Cortex of kidney (tissue), 1 donor: Measurements from ENCODE around the gene VWF.

ENCODE experiments used
- DNase-seq: peaks from one replicate; lab custom pipeline; 2025; lab: John Stamatoyannopoulos, UW

Gene VWF

DNA sequence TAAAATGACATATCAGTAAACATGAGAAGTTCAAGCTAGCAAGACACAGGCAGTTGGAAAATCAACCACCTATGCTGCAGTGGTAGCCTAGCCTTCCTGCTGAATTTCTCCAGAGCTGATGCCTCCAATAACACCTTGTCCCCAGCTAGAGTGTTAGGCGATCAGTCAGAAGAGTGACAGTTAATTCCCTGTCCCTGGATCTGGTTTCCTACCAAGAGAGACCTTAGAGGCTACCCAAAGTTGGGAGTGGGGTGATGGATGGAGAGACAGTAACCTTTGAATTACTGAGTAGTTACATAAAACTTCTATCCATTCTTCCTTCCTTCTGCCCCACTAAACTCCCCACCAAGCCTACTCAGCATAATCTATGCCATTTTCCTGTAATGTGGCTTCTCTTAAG lies 177.5 kb downstream of the VWF start:
- no peak for DNase-seq

DNA sequence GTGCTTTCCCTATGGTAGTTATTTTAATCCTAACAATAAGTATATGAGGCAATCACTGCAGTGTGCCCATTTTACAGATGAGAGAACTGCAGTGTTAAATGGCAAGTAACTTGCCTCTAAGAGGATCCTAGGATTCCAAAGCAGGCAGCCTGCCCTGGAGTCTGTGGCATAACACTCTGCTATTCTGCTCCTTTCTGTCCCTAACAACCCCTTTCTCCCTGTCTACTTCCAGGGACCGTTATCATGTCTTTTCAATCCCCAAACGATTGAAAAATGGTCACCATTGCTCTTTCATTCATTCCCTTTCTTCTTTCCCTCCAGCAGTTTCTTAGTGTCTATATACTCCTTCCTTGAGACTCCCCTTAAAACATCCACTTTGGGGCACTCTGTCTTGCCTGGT lies 178.1 kb downstream of the VWF start:
- DNase-seq: no peak

- DNase-seq: no peak
Measured at GRCh38 chr12:5945071-5946008, 179.1 kb downstream of the VWF start, which contains the start of gene ANO2. Gene ANO2 (minus strand): TSS chr12:5945259. CDS start chr12:5945217, 42 bp downstream.

GRCh38 chr12:5944688-5945070 lies 179.8 kb downstream of the VWF start:
- DNase-seq: no peak

- no peak for DNase-seq
Measured at GRCh38 chr12:5944053-5944452, 180.4 kb downstream of the VWF start.

DNA sequence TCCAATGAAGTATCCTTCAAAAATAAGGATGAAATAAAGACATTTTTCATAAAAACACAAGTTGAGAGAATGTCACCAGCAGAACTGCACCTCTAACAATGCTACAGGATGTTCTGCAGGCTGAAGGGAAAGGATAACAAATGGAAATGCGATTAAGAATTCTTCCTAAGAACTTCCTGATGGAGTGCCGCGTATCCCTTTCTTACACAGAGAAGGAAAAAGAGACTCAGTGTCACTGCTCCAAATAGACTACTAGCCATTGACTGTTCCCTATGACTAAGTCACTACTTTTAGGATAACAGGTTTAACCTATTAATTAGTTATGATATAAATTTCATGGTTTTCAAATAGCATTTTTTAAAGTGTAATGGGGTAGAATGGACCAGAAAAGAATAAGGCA lies 182.6 kb downstream of the VWF start:
- DNase-seq: no peak

DNA sequence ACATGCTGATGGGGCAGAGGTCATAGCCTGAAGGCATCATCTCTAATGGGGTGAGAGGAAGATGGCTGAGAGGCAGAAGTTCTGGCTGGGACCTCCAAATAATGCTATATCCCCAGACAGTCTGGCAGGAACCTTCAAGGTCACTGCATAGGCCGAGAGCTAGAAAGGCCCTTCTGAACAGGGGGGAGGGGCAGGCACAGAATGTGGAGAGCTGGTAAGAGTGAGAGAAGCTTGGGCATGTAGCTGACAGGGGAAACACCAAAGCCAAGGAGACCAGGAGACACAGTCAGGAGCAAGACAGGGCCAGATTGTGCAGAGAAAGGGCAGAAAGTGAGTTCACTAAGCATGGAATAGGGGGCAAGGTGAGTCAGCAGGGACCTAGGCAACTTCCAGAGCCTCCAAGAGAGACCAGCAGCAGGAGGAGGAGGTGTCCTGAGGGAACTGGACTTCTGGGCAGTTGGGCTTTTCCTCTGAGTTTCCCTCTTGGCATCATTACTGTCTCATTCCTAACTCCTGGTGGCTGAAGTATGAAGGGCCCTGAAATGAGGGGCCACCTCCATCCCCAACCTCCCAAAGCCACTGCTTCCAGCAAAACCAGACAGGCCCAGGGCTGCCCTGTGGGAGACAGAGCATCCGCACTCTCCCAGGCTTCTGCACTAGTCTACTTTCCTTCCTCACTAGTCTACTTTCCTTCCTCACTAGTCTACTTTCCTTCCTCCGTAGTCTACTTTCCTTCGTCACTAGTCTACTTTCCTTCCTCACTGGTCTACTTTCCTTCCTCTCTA lies 196.5 kb downstream of the VWF start:
- no peak for DNase-seq

GRCh38 chr12:5925646-5926045 lies 198.8 kb downstream of the VWF start:
- no peak for DNase-seq

DNA sequence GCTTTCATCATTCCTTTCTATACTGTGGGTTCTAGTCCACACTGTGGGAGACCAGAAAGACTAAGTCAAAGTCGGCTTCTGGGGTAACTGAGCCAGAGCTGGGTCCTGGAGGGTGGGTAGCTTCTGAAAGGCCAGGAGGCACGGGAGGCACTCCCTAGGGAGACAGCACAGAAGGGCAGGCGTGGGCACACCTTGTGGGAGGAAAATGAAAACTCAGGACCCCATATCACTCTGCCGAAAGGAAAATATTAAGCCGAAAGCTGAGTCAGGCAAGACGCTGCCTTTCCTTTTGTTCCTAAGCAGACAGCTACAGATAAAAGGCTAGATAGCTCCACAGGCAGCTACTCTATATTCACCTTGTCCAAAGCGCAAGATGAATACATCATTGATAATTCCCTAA lies 200.1 kb downstream of the VWF start:
- DNase-seq: no peak

DNA sequence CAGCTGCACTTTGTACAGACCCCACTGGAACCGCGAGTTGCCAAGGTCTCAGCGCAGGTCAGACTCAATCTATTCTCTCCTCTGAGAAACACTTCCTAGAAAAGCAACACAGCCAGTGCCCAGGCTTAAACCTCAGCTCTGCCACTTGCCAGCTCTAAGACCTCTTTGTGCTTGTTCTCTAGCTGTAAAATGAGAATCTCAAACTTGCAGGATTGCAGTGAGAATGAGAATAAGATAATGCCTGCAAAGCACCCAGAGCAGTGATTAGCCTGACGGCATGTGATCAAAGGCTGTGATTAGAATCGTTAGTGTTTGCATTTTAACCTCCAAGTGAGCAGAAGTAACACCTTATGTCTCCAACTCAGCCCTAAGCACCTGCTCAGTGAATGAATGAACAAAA lies 200.7 kb downstream of the VWF start:
- DNase-seq: no peak

- DNase-seq: no peak
Measured at GRCh38 chr12:5923043-5923605, 201.3 kb downstream of the VWF start.

DNA sequence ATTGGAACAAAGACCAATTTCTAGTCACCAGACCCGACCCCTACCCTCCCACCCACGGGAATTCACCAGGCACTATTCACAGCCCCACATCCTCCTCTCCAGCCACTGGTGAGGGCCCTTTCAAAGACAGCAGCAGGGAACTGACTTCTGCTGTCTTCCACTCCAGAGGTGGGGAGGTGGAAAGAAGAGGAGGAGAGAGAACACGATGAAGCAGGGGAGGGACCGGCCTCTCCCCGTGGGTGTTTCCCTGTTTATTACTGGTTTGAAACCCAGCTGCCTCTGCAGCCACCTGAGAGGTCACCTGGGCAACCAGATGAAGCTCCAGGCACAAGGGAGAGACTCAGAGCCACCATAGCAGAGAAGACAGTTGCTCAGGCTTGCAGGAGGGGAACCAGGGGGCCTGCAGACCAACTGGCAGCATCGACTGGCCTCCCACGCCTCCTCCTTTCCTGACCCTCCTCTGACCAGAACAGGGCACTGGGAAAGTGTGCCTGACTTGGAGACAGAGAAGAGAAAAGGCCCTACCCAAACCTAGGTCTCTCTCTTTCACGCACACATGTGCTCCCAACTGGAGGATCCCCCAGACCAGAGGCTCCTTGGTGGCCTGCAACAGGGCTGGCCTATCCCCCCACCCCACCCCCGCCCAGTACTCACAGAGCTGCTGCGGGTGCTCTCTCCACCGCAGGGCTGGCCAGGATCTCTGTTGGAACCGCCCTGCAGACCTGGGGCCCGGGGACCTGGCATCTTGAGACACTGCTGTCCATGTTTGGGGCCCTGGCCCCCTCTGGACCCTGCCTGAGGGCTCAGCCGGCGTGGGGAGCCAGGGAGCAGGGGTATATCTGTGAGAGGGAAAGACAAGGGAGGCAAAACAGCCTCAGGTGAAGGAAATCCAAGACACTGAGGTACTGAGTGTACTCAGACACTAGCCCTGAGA lies 202.2 kb downstream of the VWF start:
- DNase-seq: no peak

- DNase-seq: no peak
Measured at GRCh38 chr12:5921027-5921909, 203.2 kb downstream of the VWF start.

DNA sequence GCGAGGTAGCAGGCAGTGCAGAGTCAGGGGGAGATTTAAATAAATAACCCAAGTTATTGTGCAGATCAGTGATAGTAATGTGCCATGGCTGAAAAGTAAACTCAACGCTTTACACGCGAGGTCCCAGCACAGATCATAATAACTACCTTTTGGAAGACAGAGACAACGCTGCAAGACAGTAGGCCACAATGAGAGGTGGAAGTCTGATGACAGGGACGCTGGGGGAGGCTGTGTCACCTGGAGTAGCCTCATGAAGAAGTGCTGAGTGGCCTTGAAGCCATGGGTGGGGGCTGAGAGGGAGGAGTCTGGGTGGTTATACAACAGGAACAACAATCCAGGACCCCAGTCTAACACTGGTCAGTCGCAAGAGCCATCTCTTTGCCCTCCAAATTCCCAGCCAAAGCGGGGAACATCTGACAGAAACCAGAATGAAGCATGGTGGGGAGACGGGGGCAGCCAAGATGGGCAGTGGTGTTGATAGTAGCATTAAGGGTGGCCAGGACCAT lies 207.6 kb downstream of the VWF start:
- DNase-seq: no peak

- no peak for DNase-seq
Measured at GRCh38 chr12:5915511-5915910, 209.0 kb downstream of the VWF start.

DNA sequence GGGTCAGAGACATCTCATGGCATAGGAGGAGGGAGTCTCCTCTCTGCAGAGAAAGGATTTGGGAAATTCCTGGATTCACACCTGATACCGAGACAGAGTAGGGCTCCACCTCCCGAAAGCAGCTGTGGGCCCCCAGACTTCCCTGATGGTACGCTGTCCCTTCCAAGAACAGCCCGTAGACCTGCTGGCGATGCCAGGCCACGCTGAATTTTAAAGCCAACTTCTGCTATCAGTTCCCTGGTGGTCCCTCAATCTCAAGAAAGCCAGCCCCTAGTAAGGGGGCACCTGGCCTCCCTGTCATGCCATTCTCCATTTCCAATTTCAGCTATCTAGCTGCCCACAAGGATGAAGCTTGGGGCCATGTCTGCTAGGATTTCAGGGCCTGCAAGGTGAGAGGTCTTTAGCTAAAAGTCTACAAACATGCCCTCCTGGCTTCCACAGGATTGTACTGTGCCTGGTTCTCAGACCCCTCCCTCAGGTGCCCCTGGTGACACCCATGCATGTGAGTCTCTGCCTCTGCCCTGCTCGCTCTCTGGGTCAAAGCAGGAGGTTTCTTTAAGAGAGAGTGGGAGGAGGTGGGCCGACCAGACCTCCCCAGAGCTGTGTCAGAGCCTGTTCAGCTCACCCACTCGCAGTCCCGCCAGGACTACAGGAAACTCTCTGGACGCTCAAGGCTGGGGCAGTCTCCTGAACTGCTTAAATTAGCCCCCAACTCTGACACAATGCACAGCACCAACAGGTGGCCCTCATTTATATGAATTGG lies 209.9 kb downstream of the VWF start:
- DNase-seq: no peak

GRCh38 chr12:5913387-5913786 lies 211.1 kb downstream of the VWF start:
- no peak for DNase-seq

DNA sequence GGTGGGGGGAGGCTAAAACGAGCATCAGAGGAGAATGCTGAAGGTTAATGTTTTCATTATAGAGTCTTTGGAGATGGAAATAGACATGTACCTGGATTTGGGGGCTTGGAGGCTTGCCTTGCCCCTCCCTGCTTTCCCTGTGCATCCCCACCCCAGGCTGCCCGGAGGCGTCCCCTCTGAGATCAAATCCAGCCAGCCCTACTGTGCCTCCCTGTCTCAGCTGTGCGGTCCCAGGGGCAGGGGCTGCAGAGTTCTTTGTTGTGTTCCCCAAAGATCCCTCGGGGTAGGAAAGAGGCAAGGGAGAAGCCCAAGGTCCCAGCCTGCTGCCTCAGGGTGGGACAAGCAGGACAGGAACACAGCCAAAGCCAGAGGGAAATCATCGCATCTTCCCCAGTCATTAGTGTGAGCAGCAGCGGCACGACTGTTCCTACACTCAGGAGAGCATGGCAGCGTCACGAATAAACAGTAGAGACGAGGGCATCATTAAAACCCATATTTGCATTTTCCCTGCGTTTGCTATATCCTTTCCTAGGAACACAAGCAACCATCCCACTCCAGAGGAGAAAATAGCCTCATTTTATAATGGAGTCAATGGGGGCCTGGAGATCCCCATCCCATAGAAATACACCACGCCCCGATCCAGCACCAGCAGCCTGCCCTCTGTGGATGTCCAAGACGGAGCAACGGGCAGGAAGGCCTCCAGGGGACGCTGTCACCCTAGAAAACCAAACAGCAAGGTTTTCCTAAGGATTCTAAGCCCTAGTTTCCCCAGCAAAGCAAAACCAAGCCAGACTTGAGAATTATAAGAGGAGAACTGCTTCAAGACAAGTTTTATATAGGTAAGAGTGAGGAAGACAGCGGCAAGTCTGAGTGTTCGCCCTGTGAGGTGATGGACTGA lies 211.8 kb downstream of the VWF start:
- DNase-seq: no peak

DNA sequence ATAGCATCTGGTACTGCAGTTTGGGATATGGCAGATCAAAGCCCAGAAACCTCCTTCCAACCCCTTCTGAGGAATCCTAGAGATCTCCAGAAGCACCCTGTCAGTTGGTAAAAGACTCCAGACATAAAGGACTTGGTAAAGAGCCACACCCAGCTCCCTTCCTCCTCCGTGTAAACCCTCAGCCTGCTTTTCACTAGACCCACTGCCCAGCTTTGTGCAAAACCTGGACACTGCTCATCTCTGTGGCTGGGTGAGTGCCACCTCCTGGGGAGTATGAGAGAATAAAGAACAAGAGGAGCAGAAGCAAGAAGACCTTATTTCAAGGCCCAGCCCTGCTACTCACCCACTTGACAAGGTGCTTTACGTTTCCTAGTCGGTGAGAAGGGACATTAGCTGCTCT lies 212.5 kb downstream of the VWF start:
- DNase-seq: no peak
